HG03469 (cell line): ENCODE measurements around the gene USP6.
"Not testable (repeated sequence)": the region's sequence is repeated elsewhere in the genome, so short reads cannot be mapped to it uniquely, and the experiment has no call there.

Source experiments
- ATAC-seq: cut with Tn5 transposase; IDR thresholded peaks from one replicate; pipeline ENCODE4 v1.9.1; 2021; ENCODE audit warnings: mild to moderate bottlenecking, moderate library complexity, moderate number of reproducible peaks; ENCODE audit not compliant: unreplicated experiment

USP6 gene

GRCh38 chr17:5183410-5183793 is 67.6 kb downstream of the USP6 start:
- no peak for ATAC-seq

GRCh38 chr17:5184288-5184687 is 68.5 kb downstream of the USP6 start:
- no peak for ATAC-seq

GRCh38 chr17:5191541-5192417 is 75.9 kb downstream of the USP6 start, which contains the start of gene ZNF594:
Gene ZNF594, minus strand, starts transcription at chr17:5191868. Its CDS starts 7,612 bp downstream, at chr17:5184256.
- ATAC-seq, result peak; percentile 87

GRCh38 chr17:5194346-5194745 is 78.5 kb downstream of the USP6 start:
- ATAC-seq, result no peak

GRCh38 chr17:5198472-5198871 is 82.6 kb downstream of the USP6 start:
- no peak for ATAC-seq

- no peak for ATAC-seq
Observed at GRCh38 chr17:5200360-5200759, 84.5 kb downstream of the USP6 start.

GRCh38 chr17:5201011-5201410 is 85.2 kb downstream of the USP6 start:
- no peak for ATAC-seq

- ATAC-seq, result no peak
Observed at GRCh38 chr17:5203178-5203907, 87.5 kb downstream of the USP6 start.

- no peak for ATAC-seq
Observed at GRCh38 chr17:5203908-5204294, 88.1 kb downstream of the USP6 start.

GRCh38 chr17:5209396-5209795 is 93.6 kb downstream of the USP6 start:
- ATAC-seq, result no peak

- ATAC-seq, result no peak
Observed at GRCh38 chr17:5210091-5210490, 94.3 kb downstream of the USP6 start.

GRCh38 chr17:5210614-5211252 is 94.9 kb downstream of the USP6 start:
- no peak for ATAC-seq

GRCh38 chr17:5211458-5211857 is 95.6 kb downstream of the USP6 start:
- ATAC-seq, result no peak

- not testable (repeated sequence) for ATAC-seq
Observed at GRCh38 chr17:5217562-5217961, 101.7 kb downstream of the USP6 start.

- ATAC-seq, result no peak
Observed at GRCh38 chr17:5219536-5219935, 103.7 kb downstream of the USP6 start.

GRCh38 chr17:5220074-5220473 is 104.2 kb downstream of the USP6 start:
- ATAC-seq, result no peak

- not testable (repeated sequence) for ATAC-seq
Observed at GRCh38 chr17:5221912-5222311, 106.1 kb downstream of the USP6 start.
